IPS-15b (cell line): ENCODE results near the gene SELENOM.
"Not testable (repeated sequence)": the region's sequence is repeated elsewhere in the genome, so short reads cannot be mapped to it uniquely, and the experiment has no call there.

Source experiments
- H3K27me3 ChIP-seq: one replicate; pipeline ENCODE4 v1.6.1; 2013; ENCODE audit warnings: low read length; ENCODE audit not compliant: control insufficient read depth, insufficient read depth
- H3K36me3 ChIP-seq: one replicate; pipeline ENCODE4 v1.6.1; 2013; ENCODE audit warnings: low read length; ENCODE audit not compliant: control insufficient read depth, insufficient read depth
- H3K4me1 ChIP-seq: one replicate; pipeline ENCODE4 v1.6.1; 2013; ENCODE audit warnings: mild to moderate bottlenecking, low read length; ENCODE audit not compliant: control insufficient read depth, insufficient read depth
- H3K4me3 ChIP-seq: one replicate; pipeline ENCODE4 v1.5.1; 2013; ENCODE audit warnings: low read depth, low read length
- H3K9ac ChIP-seq: one replicate; pipeline ENCODE4 v1.6.1; 2013; ENCODE audit warnings: low read depth, mild to moderate bottlenecking, low read length
- H3K9me3 ChIP-seq: one replicate; pipeline ENCODE4 v1.6.1; 2013; ENCODE audit warnings: mild to moderate bottlenecking, low read length; ENCODE audit not compliant: control insufficient read depth, insufficient read depth

The SELENOM gene

DNA sequence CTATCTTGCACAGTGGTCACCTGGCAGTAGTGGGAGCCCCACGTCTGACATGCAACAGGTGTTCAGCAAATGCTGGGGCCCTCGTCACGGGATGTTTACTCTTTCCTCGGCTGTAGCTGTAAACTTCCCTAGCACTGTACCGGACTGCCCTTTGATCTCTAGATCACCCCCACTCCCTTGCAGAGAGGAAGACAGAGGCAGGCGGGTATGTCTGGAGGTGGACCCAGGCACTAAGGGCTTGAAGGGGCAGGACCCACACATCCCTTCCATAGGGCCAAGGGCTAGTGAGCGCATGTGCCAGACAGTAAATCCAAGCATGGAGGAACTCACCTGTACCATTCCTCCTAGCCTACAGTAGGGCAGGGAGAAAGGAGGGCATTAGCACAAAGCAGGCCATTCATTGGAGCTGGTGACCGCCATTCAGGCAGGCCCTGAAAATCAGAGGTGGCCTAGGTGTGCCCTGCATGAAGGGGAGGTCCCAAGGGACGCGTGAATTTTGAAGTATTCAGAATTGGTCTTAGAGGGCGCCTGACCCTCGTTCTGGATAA is 28.2 kb downstream of the SELENOM start:
- Histone ChIP-seq H3K4me1 (peaks cover 3% of the 10 kb centered on the region), H3K9me3 (no peaks in the 10 kb centered on the region), H3K9ac (no peak overlapping the region), H3K36me3 (no peaks in the 10 kb centered on the region), H3K27me3 (peaks cover 9% of the 10 kb centered on the region), H3K4me3 (no peak overlapping the region)

DNA sequence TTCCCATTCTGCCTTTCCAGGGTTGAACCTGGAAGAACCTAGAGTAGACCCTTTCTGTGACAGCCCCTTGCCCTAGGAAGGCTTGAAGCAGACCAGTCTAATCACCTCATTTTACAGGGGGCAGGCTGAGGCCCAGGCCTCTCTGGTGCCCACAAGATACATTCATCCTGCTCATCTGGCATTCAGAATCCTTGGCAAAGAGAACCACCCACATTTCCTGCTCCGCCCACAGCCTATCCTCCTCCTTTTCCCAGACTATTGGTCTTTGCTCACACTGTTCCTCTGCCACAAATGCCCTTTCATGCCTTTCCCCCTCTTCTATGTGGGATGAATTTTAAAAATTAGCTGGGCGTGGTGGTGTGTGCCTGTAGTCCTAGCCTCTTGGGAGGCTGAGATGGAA is 29.0 kb downstream of the SELENOM start:
- not testable (repeated sequence) for H3K36me3 ChIP-seq, H3K9ac ChIP-seq, H3K9me3 ChIP-seq, H3K4me3 ChIP-seq, H3K27me3 ChIP-seq, H3K4me1 ChIP-seq

DNA sequence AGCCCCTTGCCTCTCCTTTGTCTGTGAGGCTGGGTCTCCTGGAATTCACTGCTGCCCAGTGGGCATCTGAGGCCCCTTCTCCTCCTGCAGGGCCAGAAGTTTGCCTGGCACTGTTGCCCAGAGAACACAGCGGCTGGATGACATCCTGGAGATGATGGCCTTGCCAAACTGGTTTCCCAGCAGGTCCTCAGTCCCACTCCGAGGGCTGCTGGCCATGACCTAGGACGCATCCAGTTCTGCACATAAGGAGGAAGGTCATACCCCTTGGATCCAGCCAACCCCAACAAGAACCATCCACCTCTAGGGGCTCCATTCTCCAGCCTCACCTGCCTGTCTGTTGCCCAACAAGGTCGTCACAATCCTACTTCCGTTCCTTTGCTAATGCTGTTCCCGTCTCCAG is 29.7 kb downstream of the SELENOM start:
- H3K4me3 ChIP-seq, result no peak overlapping the region
- no peaks in the 10 kb centered on the region for H3K9me3 ChIP-seq
- peaks cover 9% of the 10 kb centered on the region for H3K27me3 ChIP-seq
- no peak overlapping the region for H3K9ac ChIP-seq
- no peaks in the 10 kb centered on the region for H3K36me3 ChIP-seq
- H3K4me1 ChIP-seq, result no peaks in the 10 kb centered on the region

DNA sequence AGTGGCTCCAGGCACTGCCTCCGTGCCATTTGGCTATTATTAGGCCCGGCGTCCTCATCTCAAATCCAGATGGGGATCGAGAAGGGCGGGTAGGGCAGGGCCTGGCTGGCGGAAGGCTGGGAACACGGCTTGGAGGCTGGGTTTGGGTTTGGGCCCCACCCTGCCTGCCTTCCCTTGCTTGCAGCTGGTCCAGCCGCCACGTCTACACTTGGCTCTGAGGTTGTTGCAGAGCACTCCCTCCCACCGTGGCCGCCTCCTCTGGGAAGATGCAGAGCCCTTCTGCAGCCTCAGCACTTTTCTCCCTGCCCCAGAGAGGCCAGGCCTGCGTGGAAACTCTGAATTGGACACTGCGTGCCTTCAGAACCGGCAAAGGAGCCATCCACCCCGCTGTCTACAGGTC is 31.4 kb downstream of the SELENOM start:
- H3K4me3 ChIP-seq, result no peak overlapping the region
- H3K36me3 ChIP-seq, result no peaks in the 10 kb centered on the region
- no peaks in the 10 kb centered on the region for H3K4me1 ChIP-seq

DNA sequence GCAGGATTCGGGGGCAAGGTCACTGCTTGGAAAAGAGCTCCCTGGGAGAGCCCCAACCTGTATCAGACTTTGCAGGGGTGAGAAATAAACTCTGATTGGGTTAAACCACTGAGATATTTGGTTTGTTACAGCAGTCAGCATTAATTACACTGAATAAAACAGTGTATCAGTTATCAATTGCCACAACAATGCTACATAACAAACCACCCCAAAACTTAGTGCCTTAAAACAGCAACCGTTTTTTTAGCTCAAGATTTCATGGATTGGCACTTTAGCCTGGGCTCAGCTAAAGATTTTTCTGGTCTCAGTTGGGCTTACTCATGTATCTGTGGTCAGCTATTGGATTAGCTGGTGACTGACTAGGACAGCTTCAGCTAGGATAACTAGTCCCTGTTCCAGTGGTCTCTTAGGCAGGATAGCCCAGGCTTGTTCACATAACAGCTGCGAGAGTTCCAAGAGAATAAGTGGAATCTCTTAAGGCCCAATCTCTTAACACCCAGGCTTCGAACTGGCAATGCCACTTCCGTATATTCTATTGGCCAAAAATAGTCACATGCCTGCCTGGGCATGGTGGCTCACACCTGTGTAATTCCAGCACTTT is 33.7 kb downstream of the SELENOM start:
- not testable (repeated sequence) for H3K36me3 ChIP-seq, H3K9me3 ChIP-seq, H3K4me3 ChIP-seq, H3K4me1 ChIP-seq, H3K9ac ChIP-seq, H3K27me3 ChIP-seq

More for the DNA sequence above, 31.4 kb downstream of the SELENOM start:
- Histone ChIP-seq H3K9ac (no peak overlapping the region), H3K9me3 (no peaks in the 10 kb centered on the region), H3K27me3 (no peaks in the 10 kb centered on the region)

DNA sequence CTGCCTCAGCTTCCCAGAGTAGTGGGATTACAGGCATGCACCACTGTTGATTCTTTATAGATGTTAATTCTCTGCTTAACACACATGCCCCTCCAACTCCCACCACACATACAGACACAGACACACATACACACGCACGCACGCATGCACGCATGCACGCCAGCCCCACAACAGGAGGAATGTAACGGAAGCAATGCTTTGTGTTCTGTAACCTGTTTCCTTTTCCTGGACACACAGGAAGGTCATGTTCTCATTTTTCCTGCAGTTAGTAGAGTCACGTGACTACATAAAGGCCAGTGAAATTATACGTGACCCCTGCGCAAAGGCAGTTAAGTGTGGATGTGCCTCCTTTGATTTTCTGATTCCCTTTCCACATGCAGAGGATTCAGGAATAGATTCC is 34.2 kb downstream of the SELENOM start:
- not testable (repeated sequence) for H3K9ac ChIP-seq, H3K4me1 ChIP-seq, H3K36me3 ChIP-seq, H3K27me3 ChIP-seq, H3K9me3 ChIP-seq, H3K4me3 ChIP-seq

DNA sequence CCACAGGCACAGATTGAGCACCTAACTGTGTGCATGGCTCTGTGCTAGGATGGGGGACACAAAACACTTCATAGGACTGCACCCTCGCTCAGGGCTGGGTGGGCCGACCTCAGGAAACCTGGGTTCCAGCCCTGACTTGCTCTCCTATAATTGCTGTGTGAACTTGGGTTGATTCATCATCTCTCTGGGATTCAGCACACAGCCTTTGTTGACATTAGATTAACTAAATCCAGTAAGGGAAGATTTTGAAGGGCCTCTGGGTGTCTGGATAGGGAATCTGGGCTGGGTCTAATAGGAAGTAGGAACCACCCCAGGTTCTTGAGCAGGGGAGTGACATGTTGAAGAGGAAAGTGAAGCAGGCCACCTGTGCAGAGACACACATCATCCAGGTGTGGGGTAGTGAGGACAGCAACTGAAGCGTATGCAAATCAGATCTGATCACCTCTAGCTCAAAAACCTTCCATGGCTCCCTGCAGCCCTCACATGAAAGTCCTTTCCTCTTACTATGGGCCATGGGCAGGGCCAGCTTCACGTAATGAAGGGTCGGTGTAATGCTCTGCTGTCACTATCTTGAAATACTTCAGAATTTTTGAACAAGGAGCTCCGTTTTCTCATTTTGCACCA is 37.6 kb downstream of the SELENOM start:
- not testable (repeated sequence) for H3K4me1 ChIP-seq, H3K27me3 ChIP-seq, H3K36me3 ChIP-seq, H3K9me3 ChIP-seq, H3K4me3 ChIP-seq, H3K9ac ChIP-seq

DNA sequence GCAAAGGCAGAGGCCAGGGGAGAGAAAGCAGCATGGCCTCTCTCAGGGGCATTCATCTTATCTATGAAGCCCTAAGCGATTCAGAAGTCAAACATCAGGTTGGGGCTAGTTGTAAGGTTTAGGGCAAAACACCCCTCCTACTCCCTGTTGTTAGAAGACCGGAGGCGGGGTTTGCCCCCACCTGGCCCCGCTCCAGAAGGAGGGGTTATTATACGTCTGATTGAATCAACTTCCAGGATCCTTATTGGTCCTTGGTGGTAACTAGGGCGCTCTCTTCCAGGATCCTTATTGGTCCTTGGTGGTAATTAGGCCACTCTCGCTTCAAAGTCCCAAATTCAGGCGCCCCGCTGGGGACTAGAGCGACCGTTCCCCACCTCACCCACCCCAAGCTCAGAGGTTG is 38.4 kb downstream of the SELENOM start:
- no peaks in the 10 kb centered on the region for H3K27me3 ChIP-seq
- H3K9me3 ChIP-seq, result no peaks in the 10 kb centered on the region
- H3K9ac ChIP-seq, result no peak overlapping the region
- H3K36me3 ChIP-seq, result no peaks in the 10 kb centered on the region
- H3K4me3 ChIP-seq, result no peak overlapping the region
- no peaks in the 10 kb centered on the region for H3K4me1 ChIP-seq

DNA sequence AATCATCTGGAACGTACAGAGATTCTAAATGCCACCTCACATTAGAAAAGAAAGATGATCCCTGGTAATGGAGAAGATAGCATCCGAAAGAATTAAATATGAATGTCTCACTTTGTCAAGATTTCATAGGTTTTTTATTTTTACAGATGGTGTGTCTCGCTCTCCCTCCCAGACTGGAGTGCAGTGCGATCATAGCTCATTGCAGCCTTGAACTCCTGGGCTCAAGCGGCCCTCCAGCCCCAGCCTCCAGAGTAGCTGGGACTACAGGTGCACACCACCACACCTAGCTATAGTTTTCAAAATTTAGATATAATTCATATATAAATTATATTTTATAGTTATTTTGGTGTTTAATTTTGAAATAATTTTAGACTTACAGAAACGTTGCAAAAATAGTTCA is 43.0 kb downstream of the SELENOM start:
- Histone ChIP-seq H3K9ac (no peak overlapping the region), H3K36me3 (no peaks in the 10 kb centered on the region), H3K27me3 (no peaks in the 10 kb centered on the region), H3K4me3 (no peak overlapping the region), H3K4me1 (no peaks in the 10 kb centered on the region), H3K9me3 (no peaks in the 10 kb centered on the region)

DNA sequence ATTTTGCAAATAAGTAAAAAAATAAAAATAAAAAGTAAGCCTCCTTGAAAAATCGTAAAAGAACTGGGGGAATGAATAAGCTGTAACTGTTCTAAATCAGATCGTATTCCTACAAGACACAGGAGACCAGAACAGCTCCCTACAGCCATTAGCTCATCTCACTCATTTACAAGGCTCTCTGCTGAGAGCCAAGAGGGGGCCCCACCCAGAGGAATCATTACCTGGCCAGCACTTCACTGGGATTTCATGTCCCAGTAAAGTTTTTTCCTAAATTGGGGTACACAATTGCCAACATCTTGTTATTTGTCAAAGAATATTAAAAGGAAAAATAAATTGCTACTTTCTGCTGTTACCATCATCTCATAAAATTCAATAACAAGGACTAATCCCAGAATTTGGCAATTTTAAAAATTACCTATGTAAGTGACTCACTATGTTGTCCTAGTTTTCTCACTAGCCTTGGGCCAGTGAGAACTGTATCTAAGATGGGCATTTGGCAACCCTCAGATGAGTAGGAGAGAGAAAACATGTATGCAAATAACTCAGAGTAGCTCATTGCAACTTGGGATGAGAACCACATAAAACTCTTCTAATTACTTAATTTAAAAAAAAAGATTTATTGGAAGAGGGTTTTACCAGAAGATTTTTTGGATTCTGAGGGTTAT is 44.7 kb downstream of the SELENOM start:
- Histone ChIP-seq H3K9ac (no peak overlapping the region), H3K4me3 (no peak overlapping the region)

DNA sequence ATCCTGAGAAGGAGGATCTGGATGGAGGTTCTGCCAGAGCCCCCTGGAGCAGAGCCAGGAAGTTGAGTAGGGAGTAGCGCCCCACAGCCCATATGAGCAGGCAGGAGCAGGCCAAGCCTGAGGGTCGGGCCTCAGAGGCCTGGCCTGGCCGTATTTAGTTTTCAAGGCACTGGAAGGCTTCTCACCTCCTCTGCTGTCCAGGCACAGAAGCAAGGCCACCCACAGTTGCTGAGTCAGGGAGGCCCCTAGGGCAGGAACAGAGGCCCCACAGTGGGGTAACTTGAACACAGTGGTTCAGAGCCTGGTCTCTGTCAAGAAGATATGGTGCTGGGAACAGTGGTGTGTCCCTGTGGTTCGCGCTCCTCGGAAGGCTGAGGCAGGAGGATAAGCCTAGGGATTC is 47.7 kb downstream of the SELENOM start:
- H3K4me3 ChIP-seq, H3K27me3 ChIP-seq, H3K36me3 ChIP-seq, H3K4me1 ChIP-seq, H3K9ac ChIP-seq, H3K9me3 ChIP-seq: not testable (repeated sequence)

More for the DNA sequence above, 44.7 kb downstream of the SELENOM start:
- Histone ChIP-seq H3K9me3 (no peaks in the 10 kb centered on the region), H3K4me1 (no peaks in the 10 kb centered on the region), H3K27me3 (no peaks in the 10 kb centered on the region), H3K36me3 (no peaks in the 10 kb centered on the region)

DNA sequence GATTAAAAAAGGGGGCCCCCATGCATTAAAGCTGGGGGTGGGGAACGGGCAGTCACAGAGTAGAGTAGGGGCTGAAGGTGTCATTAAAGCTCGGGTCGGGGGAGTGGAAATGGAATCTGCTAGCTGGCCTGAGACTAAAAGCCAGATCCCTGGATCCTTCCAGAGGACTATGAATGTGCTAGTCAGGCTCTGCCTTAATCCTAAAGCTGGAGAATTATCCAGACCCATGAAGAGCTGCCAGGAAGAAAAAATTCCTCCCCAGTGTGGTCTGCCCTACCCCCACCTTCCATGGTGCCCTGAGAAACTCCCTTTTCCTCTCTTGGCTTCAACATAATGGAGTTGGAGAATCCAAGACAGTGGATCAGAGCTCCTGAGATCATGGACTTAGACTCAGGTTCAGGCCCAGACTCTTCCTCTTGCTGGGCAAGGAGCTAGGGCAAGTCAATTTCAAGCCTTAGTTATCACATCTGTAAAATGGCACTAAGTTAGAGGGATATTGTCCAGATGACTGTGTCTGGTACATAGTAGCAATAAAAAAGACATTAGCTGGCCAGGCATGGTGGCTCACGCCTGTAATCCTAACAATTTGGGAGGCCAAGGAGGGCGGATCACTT is 50.3 kb downstream of the SELENOM start:
- H3K9ac ChIP-seq, result no peak overlapping the region
- H3K4me3 ChIP-seq, result no peak overlapping the region
- no peaks in the 10 kb centered on the region for H3K4me1 ChIP-seq
- H3K9me3 ChIP-seq, result no peaks in the 10 kb centered on the region
- H3K36me3 ChIP-seq, result no peaks in the 10 kb centered on the region
- no peaks in the 10 kb centered on the region for H3K27me3 ChIP-seq
